Measurements from ENCODE around the gene HELZ. TPM values are rescaled to one million over a fixed set of nuclear protein-coding genes. Genes with fewer than 3 reads are reported as not detected.

HELZ gene, protein sequence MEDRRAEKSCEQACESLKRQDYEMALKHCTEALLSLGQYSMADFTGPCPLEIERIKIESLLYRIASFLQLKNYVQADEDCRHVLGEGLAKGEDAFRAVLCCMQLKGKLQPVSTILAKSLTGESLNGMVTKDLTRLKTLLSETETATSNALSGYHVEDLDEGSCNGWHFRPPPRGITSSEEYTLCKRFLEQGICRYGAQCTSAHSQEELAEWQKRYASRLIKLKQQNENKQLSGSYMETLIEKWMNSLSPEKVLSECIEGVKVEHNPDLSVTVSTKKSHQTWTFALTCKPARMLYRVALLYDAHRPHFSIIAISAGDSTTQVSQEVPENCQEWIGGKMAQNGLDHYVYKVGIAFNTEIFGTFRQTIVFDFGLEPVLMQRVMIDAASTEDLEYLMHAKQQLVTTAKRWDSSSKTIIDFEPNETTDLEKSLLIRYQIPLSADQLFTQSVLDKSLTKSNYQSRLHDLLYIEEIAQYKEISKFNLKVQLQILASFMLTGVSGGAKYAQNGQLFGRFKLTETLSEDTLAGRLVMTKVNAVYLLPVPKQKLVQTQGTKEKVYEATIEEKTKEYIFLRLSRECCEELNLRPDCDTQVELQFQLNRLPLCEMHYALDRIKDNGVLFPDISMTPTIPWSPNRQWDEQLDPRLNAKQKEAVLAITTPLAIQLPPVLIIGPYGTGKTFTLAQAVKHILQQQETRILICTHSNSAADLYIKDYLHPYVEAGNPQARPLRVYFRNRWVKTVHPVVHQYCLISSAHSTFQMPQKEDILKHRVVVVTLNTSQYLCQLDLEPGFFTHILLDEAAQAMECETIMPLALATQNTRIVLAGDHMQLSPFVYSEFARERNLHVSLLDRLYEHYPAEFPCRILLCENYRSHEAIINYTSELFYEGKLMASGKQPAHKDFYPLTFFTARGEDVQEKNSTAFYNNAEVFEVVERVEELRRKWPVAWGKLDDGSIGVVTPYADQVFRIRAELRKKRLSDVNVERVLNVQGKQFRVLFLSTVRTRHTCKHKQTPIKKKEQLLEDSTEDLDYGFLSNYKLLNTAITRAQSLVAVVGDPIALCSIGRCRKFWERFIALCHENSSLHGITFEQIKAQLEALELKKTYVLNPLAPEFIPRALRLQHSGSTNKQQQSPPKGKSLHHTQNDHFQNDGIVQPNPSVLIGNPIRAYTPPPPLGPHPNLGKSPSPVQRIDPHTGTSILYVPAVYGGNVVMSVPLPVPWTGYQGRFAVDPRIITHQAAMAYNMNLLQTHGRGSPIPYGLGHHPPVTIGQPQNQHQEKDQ (N-terminal part only)
- total RNA-seq: 17.5 and 21.8 TPM in 2 replicates

GRCh38 chr17:67245073-67245693 is at the start of gene HELZ:
TSS of gene HELZ (minus strand) at chr17:67245196. CDS start at chr17:67218804, 26,392 bp downstream.

GRCh38 chr17:67044016-67044772 is 200.8 kb downstream of the HELZ start, which contains the start of gene CACNG1:
TSS of gene CACNG1 (plus strand) at chr17:67044554. CDS start at chr17:67044661, 107 bp downstream.

Other genes with a start within 250 kb of the HELZ start
- not detected in 2 replicates for gene CACNG1, start 200.6 kb downstream of the HELZ start, total RNA-seq
- gene PSMD12, start 121.4 kb upstream of the HELZ start, total RNA-seq: 23.0 and 24.0 TPM in 2 replicates
- gene PITPNC1, start 132.1 kb upstream of the HELZ start, total RNA-seq: 11.0 and 12.5 TPM in 2 replicates

Measured in epithelial cell of alveolus of lung (primary cell).